Measurements from ENCODE around the gene SEC22B.
"Not testable (repeated sequence)": the region's sequence is repeated elsewhere in the genome, so short reads cannot be mapped to it uniquely, and the experiment has no call there.

The SEC22B gene

DNA sequence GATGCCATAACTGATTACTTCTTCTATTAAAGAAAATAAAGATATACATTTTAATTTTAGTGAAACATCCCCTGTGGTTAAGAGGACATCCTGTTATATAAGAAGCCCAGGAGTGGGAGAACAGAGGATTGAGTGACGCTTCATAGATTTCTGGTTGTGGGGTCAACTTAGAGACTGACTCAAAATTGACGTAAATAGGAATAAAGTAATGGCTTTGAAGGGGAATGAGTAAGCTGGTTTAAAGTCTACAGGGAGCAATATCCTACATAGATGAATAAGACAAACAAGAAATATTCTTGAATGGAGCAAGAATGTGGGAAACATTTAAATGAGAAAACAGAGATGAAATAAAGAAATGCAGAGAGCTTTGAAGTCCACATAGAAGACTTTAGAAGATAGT, 60.2 kb downstream of the SEC22B start:
- DNase-seq (ENCODE audit: low read depth, low spot score) = not testable (repeated sequence)

DNA sequence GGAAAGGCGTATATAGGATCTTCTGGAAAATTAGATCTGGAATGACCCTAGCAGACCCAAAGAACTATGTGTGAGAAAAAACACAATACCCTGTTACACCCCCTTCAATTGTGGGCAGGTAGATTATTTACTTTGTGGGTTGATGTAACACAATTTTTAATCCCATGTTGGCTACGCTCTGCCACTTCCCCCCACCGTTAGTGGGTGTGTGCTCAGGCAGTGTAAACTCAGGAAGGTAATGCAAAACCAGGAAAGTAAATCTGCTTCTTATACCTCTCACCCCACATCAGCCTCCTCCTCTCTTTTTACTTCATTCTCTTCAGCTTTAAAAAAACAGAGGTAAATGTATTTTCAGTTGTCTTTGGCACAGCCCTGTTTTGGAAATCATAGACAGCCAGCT, 63.2 kb downstream of the SEC22B start:
- DNase-seq (ENCODE audit: low read depth, low spot score) = not testable (repeated sequence)

DNA sequence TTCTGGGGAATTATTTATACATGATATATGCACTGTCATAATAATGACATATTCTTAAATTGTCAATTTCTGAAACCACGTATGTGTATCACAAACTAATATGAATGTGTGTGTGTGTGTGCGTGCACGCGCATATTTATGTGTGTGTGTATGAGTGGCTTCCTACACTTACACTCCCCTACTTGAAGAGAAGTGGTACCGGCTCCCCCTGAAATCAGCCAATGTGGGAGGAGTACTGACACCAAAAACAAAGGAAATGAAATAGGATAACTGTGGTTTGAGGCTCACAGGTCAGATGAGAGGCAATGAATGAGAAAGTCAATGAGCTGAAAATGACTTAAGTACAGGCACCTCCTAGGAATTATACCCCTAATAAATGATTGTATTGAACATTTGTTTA, 64.1 kb downstream of the SEC22B start:
- DNase-seq (ENCODE audit: low read depth, low spot score) = not testable (repeated sequence)

DNA sequence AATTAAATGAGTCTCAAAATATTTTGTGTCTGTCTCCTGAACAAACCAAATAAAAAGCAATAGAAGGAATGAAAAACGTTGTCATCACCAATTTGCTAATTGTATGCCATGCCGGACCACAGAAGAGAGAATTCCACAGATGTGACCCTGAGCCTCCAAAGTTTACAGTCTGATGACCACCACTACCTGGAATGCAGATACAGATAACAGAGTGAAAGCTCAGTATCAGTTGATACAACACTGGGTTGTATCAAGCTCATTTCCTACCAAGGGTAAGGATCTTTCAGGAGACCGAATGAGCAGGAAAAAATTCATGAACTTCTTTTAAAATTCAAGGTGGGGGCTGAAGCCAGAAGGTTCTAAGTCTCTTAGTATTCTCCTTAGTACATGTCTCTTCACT, 64.5 kb downstream of the SEC22B start:
- not testable (repeated sequence) for DNase-seq (ENCODE audit: low read depth, low spot score)

DNA sequence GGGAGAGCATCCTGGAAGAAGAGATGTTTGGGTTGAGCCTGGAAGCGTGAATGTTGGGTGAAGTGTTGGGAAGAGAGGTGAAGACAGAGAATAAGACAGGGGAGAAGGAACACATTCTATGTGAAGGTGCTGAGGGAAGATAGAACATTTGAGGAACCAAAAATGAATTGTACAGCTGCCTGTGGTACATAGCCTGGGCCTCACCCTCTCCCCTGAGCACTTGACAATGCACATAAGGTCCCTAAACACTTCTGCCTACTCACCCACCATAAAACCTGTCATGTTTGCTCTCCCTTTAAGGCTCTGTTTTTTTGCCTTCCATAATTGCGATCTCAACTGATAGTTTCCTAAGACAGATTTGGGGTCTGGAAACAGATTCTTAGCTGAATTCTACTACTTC, 65.3 kb downstream of the SEC22B start:
- not testable (repeated sequence) for DNase-seq (ENCODE audit: low read depth, low spot score)

DNA sequence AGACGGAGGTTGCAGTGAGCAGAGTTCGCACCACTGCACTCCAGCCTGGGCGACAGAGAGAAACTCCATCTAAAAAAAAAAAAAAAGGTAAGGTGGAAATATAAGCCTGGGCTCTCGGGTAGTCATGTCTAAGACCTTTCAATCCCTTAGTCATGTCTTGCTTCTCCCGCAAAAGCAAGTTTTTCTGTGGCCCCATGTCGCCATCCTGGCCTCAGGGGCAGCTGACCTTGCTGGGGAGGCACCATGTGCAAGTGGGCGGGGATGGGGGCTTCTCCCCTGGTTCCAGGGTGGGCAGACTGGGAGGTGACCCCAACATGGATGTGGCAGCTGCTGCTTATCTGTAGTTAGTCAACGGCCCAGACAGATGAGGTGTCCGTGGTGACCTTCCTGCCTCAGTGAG, 66.7 kb downstream of the SEC22B start:
- DNase-seq (ENCODE audit: low read depth, low spot score) = not testable (repeated sequence)

DNA sequence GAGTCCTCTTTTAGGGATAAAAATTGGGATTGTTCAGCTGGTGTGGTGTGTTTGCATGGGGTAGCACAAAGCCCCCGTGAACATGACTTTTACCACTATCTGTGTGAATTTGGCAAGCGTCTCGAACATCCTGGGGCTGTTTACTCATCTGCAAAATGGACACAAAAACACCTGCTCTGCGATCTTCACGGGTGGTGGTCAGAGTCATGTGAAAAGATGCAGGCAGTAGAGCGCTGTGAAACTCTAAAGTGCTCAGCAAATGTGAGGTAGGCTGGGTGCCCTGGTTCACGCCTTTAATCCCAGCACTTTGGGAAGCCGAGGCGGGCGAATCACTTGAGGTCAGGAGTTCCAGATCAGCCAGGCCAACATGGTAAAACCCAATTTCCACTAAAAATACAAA, 67.1 kb downstream of the SEC22B start:
- not testable (repeated sequence) for DNase-seq (ENCODE audit: low read depth, low spot score)

DNA sequence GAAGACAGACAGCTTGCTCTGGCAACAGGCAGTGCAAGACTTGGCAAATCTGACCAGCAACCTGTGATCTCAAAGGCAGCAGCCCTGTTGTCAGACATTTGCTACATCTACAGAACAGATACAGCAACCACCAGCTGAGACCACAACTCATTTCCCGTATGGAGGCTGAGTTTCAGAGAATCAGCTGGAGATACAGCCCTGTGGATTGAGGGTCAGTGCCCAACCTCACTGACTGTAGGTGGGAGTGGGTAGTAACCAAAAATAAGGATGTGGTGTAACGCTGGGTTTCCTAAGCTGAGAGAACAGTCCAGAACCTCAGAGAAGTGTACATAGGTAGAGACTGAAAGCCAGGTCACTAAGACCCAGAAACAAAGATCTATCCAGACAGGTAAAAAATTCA, 71.0 kb downstream of the SEC22B start:
- not testable (repeated sequence) for DNase-seq (ENCODE audit: low read depth, low spot score)

DNA sequence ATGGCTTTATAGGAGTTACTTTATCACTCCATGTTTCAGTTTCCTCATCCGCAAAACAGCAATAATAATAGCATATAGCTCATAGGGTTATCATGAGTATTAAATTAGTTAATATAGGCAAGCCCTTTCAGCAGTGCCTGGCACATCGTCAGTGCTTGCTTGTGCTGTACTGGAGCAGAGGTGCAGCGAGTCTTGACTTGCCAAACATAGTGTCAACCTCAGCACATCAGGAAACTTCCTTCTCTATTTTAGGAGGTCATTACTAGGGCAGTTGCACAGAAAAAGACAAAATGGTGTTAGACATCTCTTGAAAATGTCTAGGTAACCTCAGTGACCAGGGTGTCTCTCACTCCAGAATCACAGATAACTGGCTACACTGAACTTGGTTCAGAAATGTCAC, 72.6 kb downstream of the SEC22B start:
- not testable (repeated sequence) for DNase-seq (ENCODE audit: low read depth, low spot score)

DNA sequence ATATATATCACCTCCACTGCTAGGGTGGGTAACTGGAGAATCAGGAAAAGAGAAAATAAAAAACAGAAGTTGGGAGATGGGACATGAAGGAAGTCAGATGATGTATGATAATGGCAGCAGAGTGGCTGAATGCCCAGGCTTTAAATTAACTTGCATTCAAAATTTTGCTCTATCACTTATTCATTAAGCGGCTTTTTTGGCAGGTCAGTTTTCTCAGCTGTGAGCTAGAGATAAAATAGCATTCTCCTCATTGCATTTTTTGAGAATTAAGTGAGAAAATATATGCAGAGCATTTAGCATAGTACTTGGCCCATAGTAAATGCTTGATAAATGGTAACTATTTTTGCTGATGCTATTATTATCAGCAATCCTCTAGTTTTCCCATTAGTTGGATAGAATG, 74.7 kb downstream of the SEC22B start:
- DNase-seq (ENCODE audit: low read depth, low spot score) = not testable (repeated sequence)

All from astrocyte of the hippocampus (primary cell).